Activated naive CD4-positive, alpha-beta T cell treated with anti-CD3 and anti-CD28 coated beads, Interleukin-2, amount 50 U/mL, for 72 hours (primary cell): ENCODE results near the gene EMC1. TPM values are rescaled to one million over a fixed set of nuclear protein-coding genes. Genes with fewer than 3 reads are reported as not detected.

Source experiments
- ATAC-seq, 2 donors: fragments of 150-1000 bp; cut with Tn5 transposase; 2 replicates each; pipeline ENCODE4 v1.10.0; 2021; ENCODE audit warnings: mild to moderate bottlenecking in 2 of 2, moderate library complexity in 2 of 2
- DNase-seq, 2 donors: peaks; one replicate each; pipeline ENCODE4 v3.0.0; 2021 to 2022; ENCODE audit warnings: low spot score in 2 of 2
- H3K27ac Mint-ChIP-seq, 2 donors: one replicate each; pipeline ENCODE4 v1.8.0; 2022; ENCODE audit warnings: mild to moderate bottlenecking in 2 of 2, mixed read lengths in 2 of 2
- H3K36me3 Mint-ChIP-seq, 2 donors: one replicate each; pipeline ENCODE4 v1.8.0; 2022; ENCODE audit warnings: mixed read lengths in 2 of 2
- H3K9me3 Mint-ChIP-seq, 2 donors: one replicate each; pipeline ENCODE4 v1.8.0; 2022; ENCODE audit warnings: mixed read lengths in 2 of 2
- total RNA-seq, 2 donors: library from RNA; stranded (reverse); gene quantifications; one replicate each; pipeline ENCODE4 v1.2.3, GENCODE V29; 2022

The EMC1 gene
- total RNA-seq, 2 donors from 2014 or later: 42.2 to 44.4 TPM

DNA sequence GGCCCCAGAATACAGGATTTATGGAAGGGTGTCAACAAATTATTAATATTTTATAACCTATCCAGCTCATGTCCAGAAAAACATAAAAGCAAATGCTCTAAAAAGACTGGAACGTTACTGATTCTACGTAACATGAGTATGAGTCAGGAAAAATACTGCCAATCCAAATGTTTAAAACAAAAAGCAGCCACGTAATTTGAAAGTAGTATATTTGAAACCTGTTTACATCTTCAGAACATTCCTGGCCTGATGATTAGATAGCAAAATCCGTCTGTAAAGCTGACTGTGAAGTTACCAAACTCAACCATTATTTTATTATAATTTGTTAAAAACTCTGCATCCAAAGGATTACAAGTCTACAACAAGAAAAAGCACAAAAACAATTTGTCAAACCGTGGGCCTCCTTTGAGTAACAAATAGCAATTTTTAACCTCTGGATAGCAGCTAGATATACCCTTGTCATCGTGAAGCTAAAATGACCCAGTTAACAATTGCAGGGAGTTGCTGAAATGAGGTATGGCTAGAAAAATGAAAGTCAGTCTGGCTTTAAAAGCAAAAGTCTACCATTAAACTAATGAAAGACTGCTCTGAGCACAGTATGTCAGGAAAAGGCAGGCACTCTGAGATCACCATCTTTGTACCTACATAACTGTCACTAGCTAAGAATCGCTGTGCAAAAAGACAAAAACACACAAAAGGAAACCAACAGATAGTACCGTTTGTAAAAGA lies 42.5 kb downstream of the EMC1 start:
- no peak for ATAC-seq
- peak overlapping the region; percentile 88 to 98 for H3K27ac Mint-ChIP-seq
- no peak for DNase-seq
- peaks cover 30 to 39% of the 10 kb centered on the region in 2 donors for H3K36me3 Mint-ChIP-seq
- no peaks in the 10 kb centered on the region for H3K9me3 Mint-ChIP-seq

DNA sequence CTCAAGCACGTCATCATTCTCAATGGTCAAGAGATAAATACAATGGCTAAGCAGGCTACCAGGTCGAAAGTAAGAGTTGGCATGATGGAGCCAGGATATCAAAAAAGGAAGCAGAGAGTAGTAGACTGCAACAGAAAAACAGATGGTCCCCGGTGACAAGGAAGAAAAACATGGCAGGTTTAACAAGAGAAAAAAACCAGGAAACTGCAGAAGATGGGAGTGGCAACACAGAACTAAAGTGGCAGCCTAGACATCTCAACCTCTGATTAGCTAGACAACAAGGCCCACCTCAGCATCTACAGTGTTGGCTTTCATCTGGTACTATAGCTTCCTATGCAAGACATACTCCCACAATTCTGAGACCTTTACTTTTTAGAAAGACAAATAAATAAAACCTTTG lies 44.4 kb downstream of the EMC1 start:
- Mint-ChIP-seq H3K9me3 (no peaks in the 10 kb centered on the region), H3K27ac (no peak overlapping the region), H3K36me3 (peaks cover 22 to 34% of the 10 kb centered on the region in 2 donors)
- ATAC-seq: no peak
- DNase-seq: no peak

DNA sequence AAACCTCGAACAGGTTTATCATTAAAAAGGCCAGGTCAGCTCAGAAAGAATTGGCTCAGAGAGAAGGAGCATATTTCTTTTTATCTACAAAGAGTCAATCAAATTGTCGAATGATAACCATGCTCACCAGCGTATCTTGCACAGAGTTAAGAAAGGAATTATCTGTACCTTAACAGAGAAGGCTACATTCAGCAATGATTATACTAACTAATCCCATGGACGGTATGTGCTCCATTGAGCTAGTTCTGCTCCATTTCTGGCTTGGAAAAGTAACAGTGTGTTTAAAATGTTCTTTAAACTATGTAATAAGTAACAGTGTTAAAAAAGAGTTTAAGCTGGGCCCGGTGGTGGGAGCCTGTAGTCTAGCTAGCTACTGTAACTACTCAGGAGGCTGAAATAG lies 45.5 kb downstream of the EMC1 start:
- peaks cover 13 to 26% of the 10 kb centered on the region in 2 donors for H3K36me3 Mint-ChIP-seq
- ATAC-seq (no peak), DNase-seq (no peak)
- no peaks in the 10 kb centered on the region for H3K9me3 Mint-ChIP-seq
- H3K27ac Mint-ChIP-seq: no peak overlapping the region

DNA sequence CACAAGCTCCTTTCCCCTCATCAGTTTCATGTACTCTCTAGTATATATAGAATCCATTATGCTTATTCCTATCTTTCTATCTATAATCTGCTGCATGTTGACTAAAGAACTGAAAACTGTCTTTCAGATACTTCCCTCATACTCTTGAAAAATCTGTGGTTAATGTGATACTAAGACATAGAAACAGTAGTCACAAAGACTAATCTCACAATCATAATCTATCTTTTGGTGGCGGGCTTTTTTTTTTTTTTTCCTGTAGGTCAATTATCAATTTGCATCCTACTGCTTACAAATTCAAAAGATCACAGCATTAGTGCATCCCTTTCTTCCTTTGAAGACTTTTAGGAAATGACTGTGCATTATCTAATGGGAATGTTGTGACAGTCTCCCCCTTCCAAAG lies 45.9 kb downstream of the EMC1 start:
- no peak for DNase-seq
- ATAC-seq: peak in 1 of 2 donors; percentile 12
- Mint-ChIP-seq H3K27ac (peak overlapping the region in 1 of 2 donors; percentile 0), H3K9me3 (no peaks in the 10 kb centered on the region), H3K36me3 (peaks cover 9 to 21% of the 10 kb centered on the region in 2 donors)

DNA sequence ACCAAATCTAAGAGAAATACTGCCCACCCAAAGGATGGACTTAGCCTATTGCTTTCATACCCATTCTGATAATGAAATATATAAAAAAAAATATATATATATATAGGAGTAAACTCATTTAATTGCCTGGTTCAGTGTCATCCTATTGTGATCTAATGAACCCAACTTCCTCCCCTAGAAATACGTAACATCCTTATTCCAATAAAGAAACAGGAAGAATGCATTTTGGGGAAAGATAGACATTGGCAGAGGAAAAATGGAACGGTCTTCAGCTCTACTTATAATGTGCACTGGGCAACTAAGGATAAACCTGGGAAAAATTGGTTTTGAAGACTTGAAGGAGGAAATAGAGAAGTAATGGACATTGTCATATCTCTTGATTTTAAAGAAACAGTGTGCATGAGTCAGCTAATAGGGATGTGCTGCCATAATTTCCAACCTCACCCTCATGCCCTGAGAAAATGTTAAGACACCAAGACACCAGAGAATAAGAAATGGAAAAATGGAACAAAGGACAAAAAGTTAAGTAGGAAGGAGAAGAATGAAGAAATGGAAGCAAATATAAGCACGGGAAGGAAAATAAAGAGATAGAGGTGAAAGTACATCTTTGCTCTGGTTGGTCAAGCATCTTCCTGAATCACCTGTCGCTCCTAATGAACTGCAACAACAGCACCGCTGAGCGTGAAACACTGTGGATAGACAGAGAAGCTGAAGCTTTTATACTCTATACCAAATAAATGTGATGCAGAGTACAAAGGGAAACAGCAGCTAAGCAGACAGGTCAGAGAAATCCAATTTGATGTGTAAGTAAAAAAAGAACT lies 46.7 kb downstream of the EMC1 start:
- peaks cover 6 to 19% of the 10 kb centered on the region in 2 donors for H3K36me3 Mint-ChIP-seq
- H3K27ac Mint-ChIP-seq: peak overlapping the region in 1 of 2 donors; percentile 8

DNA sequence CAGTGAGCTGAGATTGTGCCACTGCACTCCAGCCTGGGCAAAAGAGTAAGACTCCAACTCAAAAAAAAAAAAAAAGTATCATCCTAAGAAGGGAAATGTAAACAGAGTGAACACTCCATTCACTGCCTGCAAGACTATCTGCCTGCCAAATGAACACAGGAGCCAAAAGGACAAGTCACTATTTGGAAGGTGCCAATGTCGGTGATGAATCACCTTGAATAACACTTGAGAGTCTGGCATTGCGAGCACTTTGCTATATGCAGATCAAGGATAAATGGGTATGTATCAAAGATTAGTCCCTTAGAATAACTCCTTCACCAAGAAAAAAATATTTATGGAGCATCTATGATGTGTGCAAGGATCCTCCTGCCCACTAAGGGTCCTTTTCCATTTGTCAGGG lies 47.9 kb downstream of the EMC1 start:
- ATAC-seq (peak in 1 of 2 donors; percentile 32), DNase-seq (no peak)
- Mint-ChIP-seq H3K36me3 (peaks cover 4 to 22% of the 10 kb centered on the region in 2 donors), H3K9me3 (no peaks in the 10 kb centered on the region), H3K27ac (no peak overlapping the region)

More for the DNA sequence above, 46.7 kb downstream of the EMC1 start:
- no peak for ATAC-seq
- DNase-seq: no peak
- H3K9me3 Mint-ChIP-seq: no peaks in the 10 kb centered on the region

DNA sequence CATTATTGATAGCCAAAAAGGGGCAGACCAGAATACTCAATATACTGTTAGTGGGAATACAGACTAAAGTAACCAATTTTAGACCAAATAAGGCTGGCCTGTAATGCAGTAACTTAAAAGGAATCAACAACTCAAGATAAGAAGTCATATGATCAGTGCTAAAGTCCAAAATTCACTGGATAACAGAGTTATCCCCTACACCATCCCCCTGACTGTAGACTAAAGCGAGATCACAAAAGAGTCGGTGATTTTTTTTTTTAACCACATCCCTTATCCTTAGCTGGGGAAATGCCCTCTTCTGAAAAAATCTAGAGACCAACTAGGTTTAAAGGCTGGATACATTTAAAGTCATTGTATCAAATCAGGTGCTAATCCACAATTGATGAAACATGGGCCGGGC lies 48.9 kb downstream of the EMC1 start:
- peak overlapping the region; percentile 39 to 58 for H3K27ac Mint-ChIP-seq
- no peak for DNase-seq
- no peaks in the 10 kb centered on the region for H3K9me3 Mint-ChIP-seq
- peak in 1 of 2 donors; percentile 35 for ATAC-seq
- peaks cover 6 to 24% of the 10 kb centered on the region in 2 donors for H3K36me3 Mint-ChIP-seq

DNA sequence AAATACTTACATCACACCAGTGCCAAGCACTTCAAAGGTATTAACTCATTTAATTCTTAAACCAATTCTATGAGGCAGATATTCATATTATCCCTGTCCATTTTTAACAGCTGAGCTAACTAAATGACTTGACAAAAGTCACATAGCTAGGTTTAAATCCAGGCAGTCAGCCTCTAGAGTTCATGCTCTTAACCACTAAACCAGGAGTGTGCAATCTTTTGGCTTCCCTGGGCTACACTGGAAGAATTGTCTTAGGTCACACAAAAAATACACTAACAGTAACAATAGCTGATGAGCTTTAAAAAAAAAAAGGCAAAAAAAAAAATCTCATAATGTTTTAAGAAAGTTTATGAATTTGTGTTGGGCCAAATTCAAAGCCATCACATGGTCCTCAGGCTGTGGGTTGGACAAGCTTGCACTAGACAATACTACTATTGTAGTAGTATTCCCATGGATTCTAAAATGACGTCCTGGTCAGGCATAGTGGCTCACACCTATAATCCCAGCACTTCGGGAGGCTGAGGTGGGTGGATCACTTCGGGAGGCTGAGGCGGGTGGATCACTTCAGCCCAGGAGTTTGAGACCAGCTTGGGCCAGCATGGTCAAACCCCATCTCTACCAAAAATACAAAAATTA lies 51.2 kb downstream of the EMC1 start:
- H3K36me3 Mint-ChIP-seq: peaks cover 6 to 18% of the 10 kb centered on the region in 2 donors
- ATAC-seq (no peak), DNase-seq (no peak)
- H3K27ac Mint-ChIP-seq: peak overlapping the region in 1 of 2 donors; percentile 3
- H3K9me3 Mint-ChIP-seq: no peaks in the 10 kb centered on the region

DNA sequence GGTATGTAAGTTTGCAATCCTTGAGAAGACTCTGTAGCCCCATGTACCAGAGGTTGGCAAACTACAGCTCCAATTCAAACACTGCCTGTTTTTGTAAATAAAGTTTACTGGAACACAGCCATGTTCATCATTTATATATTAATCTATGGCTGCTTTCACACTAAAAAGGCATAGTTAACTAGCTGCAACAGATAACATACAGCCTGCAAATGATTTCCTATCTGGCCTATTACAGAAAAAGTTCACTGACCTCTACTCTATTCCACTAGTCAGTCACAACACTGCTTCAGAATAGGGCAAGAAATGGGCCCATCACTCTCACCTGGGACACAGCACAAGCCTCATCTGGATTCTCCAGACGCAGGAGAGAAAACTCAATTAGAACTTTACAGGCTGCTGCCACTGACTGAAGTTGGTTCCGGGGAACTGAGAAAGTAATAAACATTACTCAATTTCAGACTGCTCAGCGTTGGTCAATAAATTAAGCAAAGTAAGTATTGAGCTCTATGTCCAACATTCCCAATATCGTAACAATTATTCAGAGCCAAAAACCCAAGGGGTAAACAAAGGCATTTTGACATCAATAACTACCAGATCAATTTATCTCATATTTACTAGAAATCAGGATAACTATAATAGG lies 51.9 kb downstream of the EMC1 start:
- Mint-ChIP-seq H3K36me3 (peaks cover 6 to 18% of the 10 kb centered on the region in 2 donors), H3K9me3 (no peaks in the 10 kb centered on the region), H3K27ac (peak overlapping the region in 1 of 2 donors; percentile 3)
- ATAC-seq: no peak
- no peak for DNase-seq

DNA sequence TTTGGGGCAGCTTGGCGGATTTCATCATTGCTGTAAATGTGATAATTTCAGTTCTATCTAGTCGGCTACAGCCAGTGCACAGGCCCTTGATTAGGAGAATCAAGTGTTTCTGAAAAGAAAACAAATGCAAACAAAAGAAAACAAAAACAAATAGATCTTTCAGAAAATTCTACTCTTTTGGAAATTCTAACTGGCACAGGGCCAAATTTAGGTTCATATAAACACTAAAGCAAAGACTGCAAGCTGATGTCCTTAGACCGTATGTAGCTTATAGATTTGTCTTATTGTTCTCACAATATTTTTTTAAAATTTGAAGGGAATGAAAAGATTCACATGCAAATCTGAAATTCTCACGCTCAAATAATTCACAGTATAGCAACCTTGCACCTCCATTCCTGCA lies 52.5 kb downstream of the EMC1 start:
- H3K36me3 Mint-ChIP-seq: peaks cover 6 to 18% of the 10 kb centered on the region in 2 donors
- H3K27ac Mint-ChIP-seq: no peak overlapping the region
- no peaks in the 10 kb centered on the region for H3K9me3 Mint-ChIP-seq
- DNase-seq (no peak), ATAC-seq (no peak)

DNA sequence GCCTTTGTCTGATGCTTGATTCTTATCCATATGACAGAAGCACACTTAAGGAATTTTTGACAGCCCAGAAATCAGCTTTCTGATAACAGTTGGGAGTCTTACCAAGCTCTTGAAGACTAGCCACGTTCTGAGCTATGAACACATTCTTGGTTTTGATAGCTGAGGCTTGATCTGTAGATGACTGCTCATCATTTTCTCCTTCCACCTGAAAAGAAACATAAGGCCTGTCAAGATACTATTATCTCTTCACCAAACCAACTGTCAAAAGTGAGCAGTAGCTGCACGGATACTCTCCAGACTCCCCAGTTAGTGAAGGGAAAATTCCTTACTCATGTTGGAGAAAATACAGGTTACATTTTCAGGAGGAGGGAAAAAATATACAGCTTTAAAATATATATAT lies 53.5 kb downstream of the EMC1 start:
- Mint-ChIP-seq H3K9me3 (no peaks in the 10 kb centered on the region), H3K27ac (no peak overlapping the region), H3K36me3 (peaks cover 15 to 27% of the 10 kb centered on the region in 2 donors)
- DNase-seq (no peak), ATAC-seq (no peak)

DNA sequence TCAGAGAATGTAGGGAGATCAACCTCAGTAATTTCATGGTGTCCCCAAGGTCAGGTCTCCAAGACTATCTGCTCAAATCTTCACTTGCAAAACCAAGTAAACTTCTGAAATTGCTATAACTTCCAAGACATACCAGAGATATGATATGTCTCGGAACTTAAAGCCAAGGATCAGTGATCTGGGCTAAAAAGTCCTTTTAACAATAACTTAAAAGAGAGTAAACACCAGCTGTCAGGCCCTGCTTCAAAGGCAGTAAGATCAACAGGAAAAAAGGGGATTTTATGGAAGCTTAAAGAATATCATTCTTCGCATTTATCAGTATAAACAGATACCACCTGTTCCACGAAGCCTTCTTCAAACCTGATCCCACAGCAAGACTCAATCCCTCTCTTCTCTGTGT lies 55.0 kb downstream of the EMC1 start:
- DNase-seq: no peak
- H3K36me3 Mint-ChIP-seq: peaks cover 18 to 40% of the 10 kb centered on the region in 2 donors
- no peak for ATAC-seq
- H3K27ac Mint-ChIP-seq: no peak overlapping the region
- H3K9me3 Mint-ChIP-seq: no peaks in the 10 kb centered on the region

DNA sequence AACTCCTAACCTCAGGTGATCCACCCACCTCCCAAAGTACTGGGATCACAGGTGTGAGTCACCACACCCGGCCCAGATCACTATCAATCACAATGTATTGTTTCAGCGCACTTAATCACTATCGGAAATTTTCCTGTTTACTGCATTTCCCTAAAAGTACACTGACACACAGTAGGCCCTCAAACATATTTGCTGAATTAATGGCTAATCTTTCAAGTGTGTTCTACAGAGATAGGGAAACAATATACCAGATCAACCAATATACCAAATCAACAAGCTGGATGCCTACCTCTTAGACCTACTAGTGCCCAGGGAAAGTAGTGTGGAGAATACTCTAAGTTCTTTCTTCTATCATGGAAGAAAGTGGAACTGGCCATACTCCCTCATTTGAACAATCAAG lies 58.3 kb downstream of the EMC1 start:
- Mint-ChIP-seq H3K27ac (peak overlapping the region in 1 of 2 donors; percentile 46), H3K9me3 (no peaks in the 10 kb centered on the region), H3K36me3 (peaks cover 12 to 40% of the 10 kb centered on the region in 2 donors)
- ATAC-seq: no peak
- no peak for DNase-seq

DNA sequence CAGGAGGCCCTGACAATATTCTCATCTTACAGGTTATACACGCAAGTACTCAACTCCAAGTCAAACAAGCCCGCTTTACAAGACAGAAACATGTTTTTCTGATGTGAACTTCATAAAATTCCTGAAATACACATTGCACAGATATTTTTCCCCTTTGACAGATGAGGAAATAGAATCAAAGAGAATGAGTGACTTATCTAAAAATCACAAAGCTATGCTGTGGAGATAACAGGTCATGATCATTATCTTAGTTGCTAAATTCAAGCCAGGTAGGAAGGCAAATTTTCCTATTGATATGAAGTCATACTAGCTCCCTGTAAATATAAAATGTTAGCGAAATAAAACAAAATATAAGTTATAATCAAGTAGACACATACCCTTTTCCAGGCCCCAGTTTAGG lies 59.5 kb downstream of the EMC1 start:
- DNase-seq (no peak), ATAC-seq (no peak)
- Mint-ChIP-seq H3K36me3 (peaks cover 12 to 49% of the 10 kb centered on the region in 2 donors), H3K27ac (no peak overlapping the region), H3K9me3 (no peaks in the 10 kb centered on the region)

DNA sequence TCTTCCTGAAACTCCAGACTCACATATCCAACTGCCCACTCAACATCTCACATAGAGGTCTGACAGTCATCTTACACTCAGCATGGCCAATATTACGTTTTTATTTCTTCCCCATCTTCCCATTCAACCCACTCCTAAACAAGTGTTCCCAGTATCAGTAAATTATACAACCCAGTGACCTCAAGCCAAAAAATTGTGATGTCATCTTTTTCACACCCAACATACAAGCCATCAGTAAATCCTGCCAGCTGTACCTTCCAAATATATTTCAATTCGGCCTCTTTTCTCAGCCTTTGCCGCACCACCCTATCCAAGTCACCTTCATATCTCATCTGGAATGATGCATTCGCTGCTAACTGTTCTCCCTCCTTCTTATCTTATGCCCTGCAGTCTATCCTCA lies 60.9 kb downstream of the EMC1 start:
- ATAC-seq (no peak), DNase-seq (no peak)
- Mint-ChIP-seq H3K9me3 (no peaks in the 10 kb centered on the region), H3K27ac (no peak overlapping the region), H3K36me3 (peaks cover 24 to 62% of the 10 kb centered on the region in 2 donors)

DNA sequence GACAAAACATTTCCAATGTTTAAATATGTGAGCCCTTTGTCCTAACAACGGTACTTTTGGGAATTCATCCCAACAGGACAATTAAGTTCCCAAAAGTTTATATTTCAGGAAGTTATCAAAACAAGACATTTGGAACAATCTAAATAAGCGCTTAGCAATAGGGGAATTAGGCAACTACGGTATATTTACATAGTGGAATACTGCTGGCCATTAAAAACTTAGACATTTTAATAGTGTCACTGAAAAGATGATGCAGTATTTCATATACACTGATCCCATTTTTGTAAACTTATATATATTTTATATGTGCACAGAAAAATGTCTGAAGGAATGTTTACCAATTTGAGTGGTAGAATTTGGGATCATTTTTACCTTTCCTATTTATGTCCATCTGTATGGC lies 62.1 kb downstream of the EMC1 start:
- Mint-ChIP-seq H3K9me3 (no peaks in the 10 kb centered on the region), H3K27ac (no peak overlapping the region), H3K36me3 (peaks cover 24 to 69% of the 10 kb centered on the region in 2 donors)
- DNase-seq (no peak), ATAC-seq (no peak)

DNA sequence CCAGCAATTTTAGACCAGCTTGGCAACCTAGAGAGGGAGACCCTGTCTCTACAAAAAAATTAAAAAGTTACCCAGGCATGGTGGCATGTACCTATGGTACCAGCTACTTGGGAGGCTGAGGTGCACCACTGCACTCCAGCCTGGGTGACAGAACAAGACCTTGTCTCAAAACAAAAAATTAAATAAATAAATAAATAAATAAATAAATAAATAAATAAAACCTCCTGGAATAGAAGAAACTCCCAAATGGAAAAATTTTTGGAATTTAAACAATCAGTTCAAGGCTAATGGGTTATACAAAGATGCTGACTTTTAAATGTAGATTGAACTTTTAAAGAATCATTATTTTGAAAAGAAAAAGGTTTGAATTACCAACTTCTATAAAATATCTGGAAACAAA lies 63.5 kb downstream of the EMC1 start:
- ATAC-seq (no peak), DNase-seq (no peak)
- Mint-ChIP-seq H3K9me3 (no peaks in the 10 kb centered on the region), H3K36me3 (peaks cover 22 to 60% of the 10 kb centered on the region in 2 donors), H3K27ac (no peak overlapping the region)
